Iris pigment epithelial cell (primary cell): Measurements from ENCODE around the gene PLEKHF1.

Experiments
- DNase-seq: peaks from one replicate; pipeline ENCODE4 v3.0.0-alpha.2; 2011; ENCODE audit warnings: low read depth

Gene PLEKHF1

GRCh38 chr19:29678484-29679106, 13.3 kb downstream of the PLEKHF1 start:
- no peak for DNase-seq

DNA sequence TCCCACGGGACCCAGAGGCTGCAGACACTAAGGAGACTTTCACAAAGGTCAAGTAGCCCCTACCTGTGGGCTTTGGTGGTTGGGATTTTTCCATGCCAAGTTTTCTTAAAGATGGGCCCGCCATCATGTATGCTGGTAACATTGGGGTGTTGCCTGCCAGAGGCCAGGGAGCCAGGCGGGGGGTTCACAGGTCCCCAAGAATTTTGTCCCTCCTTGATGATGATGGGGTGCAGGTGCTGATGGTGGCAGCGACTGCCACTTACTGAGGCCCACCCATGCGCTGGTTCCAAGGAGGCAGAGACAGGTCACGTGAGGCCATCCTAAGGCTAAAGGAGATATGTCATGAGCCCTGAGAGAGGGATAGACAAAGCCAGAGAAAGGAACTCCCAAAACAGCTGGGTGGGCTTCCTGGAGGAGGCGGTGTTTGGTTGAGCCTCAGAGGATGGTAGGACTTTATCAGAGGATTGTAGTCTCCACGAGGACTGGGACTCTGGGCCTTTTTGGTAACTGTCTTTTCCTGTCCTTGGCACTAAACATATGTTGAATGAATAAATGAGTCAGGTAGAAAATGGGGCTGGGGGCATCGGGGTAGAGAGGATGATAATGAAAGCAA, 14.4 kb downstream of the PLEKHF1 start:
- no peak for DNase-seq

DNA sequence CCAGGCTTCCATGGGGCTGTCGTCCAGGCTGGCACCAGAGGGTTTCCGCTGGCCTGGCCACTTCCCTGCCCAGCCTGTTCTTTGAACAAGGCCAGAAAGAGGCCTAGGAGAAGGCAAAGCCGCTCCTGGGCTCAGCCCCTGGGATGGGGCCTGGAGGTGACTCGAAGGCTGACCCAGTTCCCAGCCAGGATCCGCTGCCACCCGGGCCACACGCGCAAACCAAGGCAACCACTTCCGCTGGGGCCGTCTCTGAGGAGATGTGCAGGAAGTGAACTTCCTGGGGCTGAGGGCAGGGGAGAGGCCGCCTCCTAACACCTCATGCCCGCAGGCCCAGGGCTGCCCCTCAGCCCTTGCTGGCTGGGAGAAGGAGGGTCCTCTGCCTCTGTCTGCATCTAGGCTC, 15.2 kb downstream of the PLEKHF1 start:
- no peak for DNase-seq

- no peak for DNase-seq
These were observed 15.7 kb downstream of the PLEKHF1 start for GRCh38 chr19:29680937-29681336.

DNA sequence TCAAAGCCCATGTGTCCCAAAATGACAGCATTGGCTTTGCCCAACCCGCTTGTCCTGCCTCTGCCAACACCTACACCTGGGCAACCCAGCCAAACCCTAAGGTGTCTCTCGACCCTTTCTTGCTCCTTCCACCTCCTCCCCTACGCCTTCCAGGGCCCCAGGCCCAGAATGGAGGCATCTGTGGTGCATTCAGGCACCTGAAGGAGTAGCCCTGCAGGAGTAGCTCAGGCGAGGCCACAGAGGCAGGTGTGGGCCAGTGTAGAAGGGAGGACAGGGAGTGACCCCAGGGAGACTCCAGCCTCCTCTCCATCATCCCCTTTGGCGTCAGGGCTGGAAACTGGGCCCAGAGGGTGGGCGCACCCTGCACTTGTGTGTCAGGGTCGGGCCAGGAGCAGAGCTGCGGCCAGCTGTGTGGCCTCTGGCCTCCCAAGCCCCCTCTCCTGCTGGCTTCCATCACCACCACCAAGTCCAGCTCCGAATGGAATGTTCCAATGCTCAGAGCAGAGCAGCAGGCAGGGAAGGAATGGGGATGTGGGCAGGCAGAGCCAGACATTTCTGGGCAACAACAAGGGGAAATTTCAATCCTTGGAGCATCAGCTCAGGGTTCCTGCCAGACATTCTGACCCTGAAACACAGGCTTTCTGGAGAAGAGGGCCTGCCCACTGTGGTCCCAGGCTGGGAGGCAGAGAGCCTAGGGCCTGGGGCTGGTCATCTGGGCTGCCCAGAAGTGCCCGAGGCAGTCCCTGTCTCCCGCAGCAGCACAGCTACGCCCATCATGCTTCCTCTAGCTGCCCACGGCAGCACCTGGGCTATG, 16.4 kb downstream of the PLEKHF1 start:
- DNase-seq: no peak

GRCh38 chr19:29682236-29682895, 17.1 kb downstream of the PLEKHF1 start:
- no peak for DNase-seq

- no peak for DNase-seq
These were observed 17.7 kb downstream of the PLEKHF1 start for GRCh38 chr19:29683009-29683408.

DNA sequence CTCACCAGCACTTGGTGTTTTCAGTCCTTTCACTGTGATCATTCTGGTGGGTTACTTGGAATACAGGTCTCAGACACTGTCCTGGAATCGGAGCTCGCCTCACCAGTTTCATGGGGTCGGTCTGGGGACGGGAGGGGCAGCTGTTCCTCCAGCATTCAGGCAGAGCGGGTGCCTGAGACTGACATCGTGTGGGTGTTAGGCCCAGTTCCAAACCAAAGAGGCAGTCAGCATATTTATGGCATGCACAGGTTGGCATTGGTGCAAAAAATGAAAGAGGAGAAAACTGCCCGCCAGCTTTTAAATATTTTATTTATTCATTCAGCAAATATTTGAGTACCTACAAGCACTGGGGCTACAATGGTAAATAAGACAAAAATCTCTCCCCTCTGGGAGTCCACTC, 20.1 kb downstream of the PLEKHF1 start:
- no peak for DNase-seq

GRCh38 chr19:29686285-29686805, 21.1 kb downstream of the PLEKHF1 start:
- no peak for DNase-seq

DNA sequence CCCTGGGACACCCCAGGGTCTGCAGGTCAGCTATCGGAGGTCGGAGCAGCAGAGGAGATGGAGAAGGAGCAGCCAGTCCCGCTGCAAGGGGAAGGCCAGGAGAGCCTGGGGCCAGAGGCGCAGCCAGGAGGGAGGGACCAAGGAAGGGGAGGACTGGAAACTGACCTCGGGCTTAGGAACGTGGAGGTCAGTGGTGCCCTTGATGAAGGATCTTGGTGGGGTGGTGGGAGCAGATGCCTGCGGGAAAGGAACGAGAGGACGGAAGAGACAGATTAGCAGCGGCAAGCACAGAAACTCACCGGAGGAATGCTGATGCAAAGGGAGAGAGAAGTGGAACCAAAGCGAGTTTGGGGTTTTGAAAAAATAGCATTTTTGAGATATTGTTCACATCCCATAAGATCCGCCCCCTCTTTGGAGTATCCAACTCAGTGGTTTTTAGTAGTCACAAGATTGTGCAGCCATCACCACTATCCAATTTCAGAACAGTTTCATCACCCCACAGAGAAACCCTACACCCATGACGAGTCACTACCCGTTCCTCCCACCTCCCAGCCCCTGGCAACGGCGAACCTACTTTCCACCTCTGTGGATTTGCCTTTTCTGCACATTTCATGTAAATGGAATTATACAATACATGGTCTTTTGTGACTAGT, 22.1 kb downstream of the PLEKHF1 start:
- peak; percentile 99 for DNase-seq

DNA sequence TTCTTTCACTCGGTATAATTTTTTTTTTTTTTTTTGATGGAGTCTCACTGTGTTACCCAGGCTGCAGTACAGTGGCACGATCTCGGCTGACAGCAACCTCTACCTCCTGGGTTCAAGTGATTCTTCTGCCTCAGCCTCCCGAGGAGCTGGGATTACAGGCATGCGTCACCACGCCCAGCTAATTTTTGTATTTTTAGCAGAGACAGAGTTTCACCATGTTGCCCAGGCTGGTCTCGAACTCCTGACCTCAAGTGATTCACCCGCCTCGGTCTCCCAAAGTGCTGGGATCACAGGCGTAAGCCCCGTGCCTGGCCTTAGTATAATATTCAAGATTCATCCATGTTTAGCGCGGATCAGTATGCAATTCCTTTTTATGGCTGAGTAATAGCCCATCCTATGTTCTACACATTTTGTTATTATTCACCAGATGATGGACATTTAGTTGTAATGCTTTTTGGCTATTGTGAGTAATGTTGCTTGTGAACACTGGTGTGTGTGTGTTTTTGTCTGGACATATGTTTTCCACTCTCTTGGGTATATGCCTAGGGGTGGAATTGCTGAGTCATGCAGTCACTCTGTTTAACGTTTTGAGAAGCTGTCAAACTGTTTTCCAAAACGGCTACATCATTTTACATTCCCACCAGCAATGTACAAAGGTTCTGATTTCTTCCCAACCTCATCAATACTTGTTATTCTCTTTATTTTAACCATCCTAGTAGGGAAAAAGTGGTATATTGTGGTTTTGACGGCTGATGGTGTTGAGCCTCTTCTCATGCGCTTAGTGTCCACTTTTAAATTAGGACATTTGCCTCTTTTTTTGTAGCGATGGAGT, 22.9 kb downstream of the PLEKHF1 start:
- DNase-seq: peak; percentile 93

- peak; percentile 49 for DNase-seq
These were observed 25.6 kb downstream of the PLEKHF1 start for GRCh38 chr19:29690842-29691241.

- no peak for DNase-seq
These were observed 28.9 kb downstream of the PLEKHF1 start for GRCh38 chr19:29694161-29694560.

DNA sequence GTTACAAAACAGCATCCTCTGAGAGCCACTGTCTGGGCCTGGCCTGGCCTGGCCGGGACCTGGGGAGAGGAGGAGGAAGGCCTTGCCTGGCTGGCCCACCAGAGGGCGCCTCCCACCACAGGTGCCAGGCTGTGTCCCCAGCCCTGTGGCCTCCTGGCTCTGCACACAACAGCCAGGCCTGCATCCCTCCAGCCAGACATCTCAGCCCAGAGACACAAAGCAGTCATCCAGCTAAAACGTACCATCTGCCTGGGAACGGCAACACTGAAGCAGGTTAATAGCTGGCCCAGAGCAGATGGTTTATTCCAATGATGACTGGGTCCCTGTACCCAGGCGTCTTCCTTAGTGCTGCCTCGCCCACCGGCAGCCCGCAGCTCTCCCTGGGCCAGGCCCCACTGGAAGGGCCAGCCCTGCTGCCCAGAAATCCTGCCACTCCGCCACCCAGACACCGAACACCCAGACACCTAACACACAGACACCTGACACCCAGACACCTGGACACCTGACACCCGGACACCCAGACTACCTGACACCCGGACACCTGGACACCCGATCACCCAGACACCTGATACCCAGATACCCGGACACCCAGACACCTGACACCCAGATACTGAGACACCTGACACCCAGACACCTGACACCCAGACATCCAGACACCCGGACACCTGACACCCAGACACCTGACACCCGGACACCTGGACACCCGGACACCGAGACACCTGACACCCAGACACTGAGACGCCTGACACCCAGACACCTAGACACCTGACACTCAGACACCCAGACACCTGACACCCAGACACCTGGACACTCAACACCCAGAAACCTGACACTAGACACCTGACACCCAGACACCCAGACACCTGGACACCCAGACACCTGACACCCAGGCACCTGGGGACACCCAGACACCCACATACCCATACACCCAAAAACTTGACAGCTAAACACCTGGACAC, 29.7 kb downstream of the PLEKHF1 start:
- DNase-seq: peak; percentile 63

DNA sequence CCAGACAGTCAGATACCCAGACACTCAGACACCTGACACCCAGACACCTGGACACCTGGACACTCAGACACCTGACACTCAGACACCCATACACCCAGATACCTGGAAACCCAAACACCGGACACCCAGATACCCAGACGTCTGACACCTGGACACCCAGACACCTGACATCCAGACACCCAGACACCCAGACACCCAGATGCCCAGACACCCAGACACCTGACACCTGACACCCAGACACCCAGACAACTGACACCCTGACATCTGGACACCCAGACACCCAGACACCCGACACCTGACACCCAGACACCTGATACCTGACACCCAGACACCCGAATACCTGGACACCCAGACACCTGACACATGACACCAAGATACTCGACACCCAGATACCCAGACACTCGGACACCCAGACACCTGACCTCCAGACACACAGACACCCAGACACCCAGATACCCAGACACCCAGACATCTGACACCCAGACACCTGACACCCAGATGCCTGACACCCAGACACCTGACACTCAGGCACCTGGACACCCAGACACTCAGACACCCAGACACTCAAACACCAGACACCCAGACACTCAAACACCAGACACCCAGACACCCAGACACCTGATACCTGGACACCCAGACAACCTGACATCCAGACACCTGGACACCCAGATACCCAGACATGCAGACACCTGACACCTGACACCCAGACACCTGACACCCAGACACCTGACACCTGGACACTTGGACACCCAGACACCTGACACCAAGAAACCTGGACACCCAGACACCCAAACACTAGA, 30.7 kb downstream of the PLEKHF1 start:
- no peak for DNase-seq

GRCh38 chr19:29696565-29696846, 31.2 kb downstream of the PLEKHF1 start:
- no peak for DNase-seq

DNA sequence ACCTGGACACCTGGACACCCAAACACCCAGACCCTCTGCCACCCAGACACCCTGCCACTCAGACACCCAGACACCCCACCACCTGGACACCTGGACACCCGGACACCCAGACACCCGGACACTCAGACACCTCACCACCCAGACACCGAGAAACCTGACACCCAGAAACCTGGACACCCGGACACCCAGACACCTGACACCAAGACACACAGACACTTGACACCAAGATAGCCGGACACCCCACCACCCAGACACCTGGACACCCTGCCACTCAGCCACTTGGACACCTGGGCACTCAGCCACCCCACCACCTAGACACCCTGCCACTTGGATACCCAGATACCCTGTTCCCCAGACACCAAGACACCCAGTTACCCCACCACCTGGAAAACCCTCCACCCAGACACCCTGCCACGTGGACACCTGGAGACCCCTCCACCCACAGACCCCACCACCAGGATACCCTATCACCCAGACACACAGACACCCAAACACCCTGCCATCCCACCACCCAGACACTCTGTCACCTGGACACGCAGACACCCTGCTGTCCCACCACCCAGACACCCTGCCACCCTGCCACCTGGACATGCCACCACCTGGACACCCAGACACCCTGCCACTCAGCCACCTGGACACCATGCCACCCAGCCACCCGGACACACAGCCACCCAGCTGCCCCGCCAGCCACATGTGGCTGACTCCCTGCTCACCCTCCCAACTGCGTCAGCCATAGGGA, 32.4 kb downstream of the PLEKHF1 start:
- no peak for DNase-seq

- no peak for DNase-seq
These were observed 34.6 kb downstream of the PLEKHF1 start for GRCh38 chr19:29699861-29700260.

DNA sequence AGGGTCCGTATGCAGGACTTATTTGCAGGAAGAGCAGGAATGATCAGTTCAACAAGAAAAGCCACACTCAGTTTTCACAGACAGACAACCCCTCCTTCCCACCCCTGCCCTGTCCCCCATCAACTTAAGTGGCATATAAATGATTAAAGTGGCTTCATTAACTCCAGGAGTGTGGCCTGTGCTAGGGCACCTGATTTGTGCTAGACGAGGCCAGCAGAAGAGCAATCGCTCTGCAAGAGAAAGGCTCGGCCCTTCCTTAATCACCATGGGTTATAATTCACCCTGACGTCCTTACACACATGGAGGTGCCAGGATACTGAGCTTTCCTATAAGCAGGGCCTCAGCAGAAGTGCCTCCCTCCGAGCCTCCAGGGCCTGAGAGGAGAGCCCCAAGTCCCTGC, 35.2 kb downstream of the PLEKHF1 start:
- DNase-seq: no peak
